Small intestine (tissue), 7 donors: ENCODE measurements around the gene TMEM132E. TPM values are rescaled to one million over a fixed set of nuclear protein-coding genes. Genes with fewer than 3 reads are reported as not detected.
A peak's percentile ranks its signal among the peaks of the same experiment; 100 is the strongest.

ENCODE experiments used
- DNase-seq, 2 donors: peaks; one replicate each; pipeline versions ENCODE4 v3.0.0 to v3.0.0-alpha.2; 2013
- FAIRE-seq: peaks from 2 replicates; lab custom pipeline; 2012; peaks lifted over from hg19 to GRCh38; lab: Jason Lieb, UNC
- H3K27ac ChIP-seq, 3 donors: one replicate each; pipeline ENCODE4 v1.5.1; 2013; ENCODE audit warnings: low read length in 2 of 3, mild to moderate bottlenecking in 2 of 3, control low read depth in 1 of 3, inconsistent platforms in 1 of 3, low read depth in 1 of 3, moderate library complexity in 1 of 3
- H3K27me3 ChIP-seq, 3 donors: one replicate each; pipeline ENCODE4 v1.6.1; 2013; ENCODE audit warnings: low read length in 3 of 3, inconsistent platforms in 1 of 3; ENCODE audit not compliant: control insufficient read depth in 3 of 3, insufficient read depth in 3 of 3
- H3K36me3 ChIP-seq, 3 donors: one replicate each; pipeline ENCODE4 v1.6.1; 2013; ENCODE audit warnings: low read length in 3 of 3, inconsistent platforms in 1 of 3, low read depth in 1 of 3, mild to moderate bottlenecking in 1 of 3, moderate library complexity in 1 of 3; ENCODE audit not compliant: control insufficient read depth in 3 of 3, insufficient read depth in 2 of 3
- H3K4me1 ChIP-seq, 3 donors: one replicate each; pipeline ENCODE4 v1.6.1; 2013; ENCODE audit warnings: low read length in 2 of 3, inconsistent platforms in 1 of 3, low read depth in 1 of 3, mild to moderate bottlenecking in 1 of 3, moderate library complexity in 1 of 3; ENCODE audit not compliant: control insufficient read depth in 3 of 3, insufficient read depth in 2 of 3
- H3K4me3 ChIP-seq, 3 donors: one replicate each; pipeline ENCODE4 v1.5.1; 2013; ENCODE audit warnings: low read length in 3 of 3, control low read depth in 1 of 3, inconsistent platforms in 1 of 3, low read depth in 1 of 3, mild to moderate bottlenecking in 1 of 3, moderate library complexity in 1 of 3
- H3K9me3 ChIP-seq, 2 donors: one replicate each; pipeline ENCODE4 v1.6.1; 2013; ENCODE audit warnings: low read depth in 1 of 2, low read length in 1 of 2; ENCODE audit not compliant: control insufficient read depth in 2 of 2, insufficient read depth in 1 of 2
- WGBS, 3 donors: extraction: QIAGEN DNeasy Blood & Tissue Kit; methylation state at CpG; one replicate each; pipeline ENCODE4 v1.1.7; 2013; 5-methylcytosine and 5-hydroxymethylcytosine counted together
- polyA plus RNA-seq, 4 donors: library from polyadenylated mRNA; stranded (reverse) in 3 of 4; unstranded in 1 of 4; fragments of 200-250 nt in 3 of 4; fragments of 120-200 nt in 1 of 4; gene quantifications; one replicate each; pipeline versions ENCODE4 v1.2.1 to v1.2.3, GENCODE V29; 2013
- donor health status: healthy with polysubstance abuse.
- donor health status: control.
- donor health status: control.
- donor health status: Bipolar disorder and iron deficiency.
- donor health status: healthy.

The TMEM132E gene
- polyA plus RNA-seq, 4 donors: 0.07 to 9.2 (median 3.9) TPM

- FAIRE-seq (no peak), DNase-seq (peak; percentile 78 to 85)
- Histone ChIP-seq H3K4me1 (peaks cover 3 to 43% (median 22%) of the 10 kb centered on the region in 3 donors), H3K27ac (no peak overlapping the region), H3K9me3 (no peaks in the 10 kb centered on the region), H3K4me3 (no peak overlapping the region), H3K36me3 (no peaks in the 10 kb centered on the region), H3K27me3 (no peaks in the 10 kb centered on the region)
- WGBS, 3 donors: 22 to 49% (median 24%) methylated on average over 2 to 3 of the region's 3 CpGs
Observed at GRCh38 chr17:34645594-34645993, 66.2 kb downstream of the TMEM132E start.

DNA sequence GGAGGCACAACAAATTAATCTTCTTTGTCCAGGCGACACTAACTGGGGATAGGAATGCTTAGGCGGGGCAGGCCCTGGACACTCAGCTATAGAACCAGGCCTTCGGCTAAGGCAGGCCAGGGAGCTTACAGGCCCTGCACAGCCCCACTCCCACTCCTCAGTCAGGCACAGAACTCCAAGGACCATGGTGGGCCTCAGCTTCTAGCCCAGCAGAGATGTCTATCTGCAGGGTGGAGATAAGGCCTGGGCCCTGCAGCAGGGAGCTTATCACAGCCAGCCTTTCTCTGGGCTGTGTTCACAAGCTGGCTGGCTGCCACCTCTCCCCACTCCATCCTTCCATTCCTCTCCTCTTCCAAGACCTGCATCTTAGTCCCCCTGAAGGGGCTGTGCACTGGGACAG, 68.1 kb downstream of the TMEM132E start:
- Histone ChIP-seq H3K27me3 (no peaks in the 10 kb centered on the region), H3K4me1 (peaks cover 3 to 55% (median 25%) of the 10 kb centered on the region in 3 donors), H3K4me3 (no peak overlapping the region), H3K36me3 (no peaks in the 10 kb centered on the region), H3K27ac (no peak overlapping the region), H3K9me3 (no peaks in the 10 kb centered on the region)
- DNase-seq (no peak), FAIRE-seq (no peak)
- 81 to 89% (median 87%) methylated on average over 3 of the region's 3 CpGs for WGBS, 3 donors

GRCh38 chr17:34650051-34650750, 70.8 kb downstream of the TMEM132E start:
- Histone ChIP-seq H3K27me3 (peaks cover 0 to 2% (median 0%) of the 10 kb centered on the region in 3 donors), H3K9me3 (no peaks in the 10 kb centered on the region), H3K27ac (peak overlapping the region in 2 of 3 donors; percentile 81), H3K4me1 (peaks cover 3 to 55% (median 26%) of the 10 kb centered on the region in 3 donors), H3K4me3 (no peak overlapping the region), H3K36me3 (no peaks in the 10 kb centered on the region)
- DNase-seq (peak; percentile 53 to 93), FAIRE-seq (no peak)
- WGBS, 3 donors: 13 to 53% (median 23%) methylated on average over 5 of the region's 5 CpGs

DNA sequence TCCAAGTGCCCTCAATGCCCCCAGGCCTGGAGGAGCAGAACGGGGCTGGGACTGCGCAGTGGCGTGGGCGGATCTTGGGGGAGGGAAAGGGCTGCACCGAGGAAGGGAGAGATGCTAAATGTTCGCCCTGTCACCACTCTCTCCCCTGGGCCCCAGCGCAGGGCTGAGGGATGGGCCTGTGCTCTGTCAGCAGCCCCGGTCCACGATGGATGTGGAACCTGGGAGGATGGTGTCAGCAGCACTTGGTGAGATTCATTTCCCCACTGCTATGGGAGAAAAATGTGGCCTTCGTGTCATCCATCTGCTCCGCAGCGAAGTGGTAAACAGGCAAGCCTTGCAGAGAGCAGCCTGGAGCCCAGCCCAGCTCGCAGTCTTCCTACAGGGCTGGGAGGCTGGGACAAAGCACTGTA, 72.0 kb downstream of the TMEM132E start:
- Histone ChIP-seq H3K4me1 (peaks cover 3 to 44% (median 19%) of the 10 kb centered on the region in 3 donors), H3K36me3 (no peaks in the 10 kb centered on the region), H3K9me3 (no peaks in the 10 kb centered on the region), H3K4me3 (no peak overlapping the region), H3K27me3 (peaks cover 0 to 2% (median 0%) of the 10 kb centered on the region in 3 donors), H3K27ac (peak overlapping the region in 2 of 3 donors; percentile 43 to 51)
- FAIRE-seq (no peak), DNase-seq (no peak)
- WGBS, 3 donors: 61 to 73% (median 64%) methylated on average over 12 to 13 of the region's 13 CpGs

- no peak for FAIRE-seq
Observed at GRCh38 chr17:34652021-34652555, 72.7 kb downstream of the TMEM132E start.

DNA sequence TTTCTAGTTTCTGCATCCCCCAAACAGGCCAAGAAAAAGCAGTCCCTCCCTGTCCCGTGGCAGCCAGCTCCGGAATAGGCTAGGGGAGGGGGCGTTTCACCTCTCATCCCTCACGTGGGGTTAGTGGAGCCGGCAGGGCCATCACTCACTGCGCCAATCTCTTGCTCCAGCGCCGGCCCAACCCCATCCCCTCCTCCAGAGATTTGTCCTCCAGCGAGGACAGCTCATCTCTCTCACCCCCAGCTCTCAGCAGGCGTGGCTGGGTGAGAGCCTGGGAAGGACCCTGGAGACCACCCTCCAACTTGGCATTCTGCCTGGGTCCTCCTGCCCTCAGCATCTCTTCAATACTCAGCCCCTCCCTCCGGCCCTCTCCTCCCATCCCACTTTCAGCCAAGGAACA, 74.1 kb downstream of the TMEM132E start:
- WGBS, 3 donors: 50 to 81% (median 74%) methylated on average over 10 to 11 of the region's 11 CpGs
- H3K27ac ChIP-seq: no peak overlapping the region
- FAIRE-seq (no peak), DNase-seq (no peak)
- H3K9me3 ChIP-seq: no peaks in the 10 kb centered on the region
- H3K4me1 ChIP-seq: peaks cover 3 to 43% (median 16%) of the 10 kb centered on the region in 3 donors
- H3K27me3 ChIP-seq: peaks cover 0 to 4% (median 0%) of the 10 kb centered on the region in 3 donors
- no peaks in the 10 kb centered on the region for H3K36me3 ChIP-seq
- no peak overlapping the region for H3K4me3 ChIP-seq

More at GRCh38 chr17:34652021-34652555, 72.7 kb downstream of the TMEM132E start:
- H3K27me3 ChIP-seq: peaks cover 0 to 2% (median 0%) of the 10 kb centered on the region in 3 donors
- WGBS, 3 donors: 9 to 46% (median 27%) methylated on average over 8 of the region's 8 CpGs
- H3K9me3 ChIP-seq: no peaks in the 10 kb centered on the region
- H3K36me3 ChIP-seq: no peaks in the 10 kb centered on the region
- H3K4me3 ChIP-seq: no peak overlapping the region
- H3K27ac ChIP-seq: peak overlapping the region in 2 of 3 donors; percentile 43 to 51
- H3K4me1 ChIP-seq: peaks cover 3 to 44% (median 19%) of the 10 kb centered on the region in 3 donors
- DNase-seq: peak; percentile 59 to 83

DNA sequence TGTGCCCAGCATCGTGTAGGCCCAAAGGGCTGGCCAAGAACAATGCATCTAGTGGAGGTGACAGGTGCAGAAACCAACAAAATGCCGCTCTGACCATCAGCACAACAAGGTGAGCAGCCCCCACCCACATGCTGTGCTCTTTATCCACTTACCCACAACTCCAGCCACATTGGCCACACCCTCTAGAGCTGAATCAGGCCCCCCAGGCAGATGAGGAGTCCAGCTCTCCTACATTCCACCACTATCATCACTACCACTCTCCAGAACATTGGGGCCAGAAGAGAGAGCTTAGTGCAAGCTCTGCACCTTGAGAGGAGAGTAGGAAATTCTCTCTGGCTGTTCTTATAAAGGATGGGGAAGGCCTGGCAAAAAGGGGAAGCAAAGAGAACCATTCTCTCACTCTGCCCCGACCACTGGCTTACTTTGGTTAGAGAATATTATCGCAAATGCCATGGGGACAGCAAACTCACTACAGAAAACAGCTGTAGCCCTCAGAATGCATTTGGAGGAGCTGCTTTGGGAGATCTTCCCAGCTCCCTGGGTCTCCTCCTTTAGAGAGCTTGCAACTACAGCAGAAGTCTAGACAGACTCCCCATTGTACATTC, 75.0 kb downstream of the TMEM132E start:
- DNase-seq: no peak
- Histone ChIP-seq H3K9me3 (no peaks in the 10 kb centered on the region), H3K4me3 (no peak overlapping the region), H3K36me3 (no peaks in the 10 kb centered on the region), H3K27ac (no peak overlapping the region), H3K4me1 (peaks cover 3 to 37% (median 14%) of the 10 kb centered on the region in 3 donors), H3K27me3 (peaks cover 0 to 4% (median 0%) of the 10 kb centered on the region in 3 donors)
- no peak for FAIRE-seq
- WGBS, 3 donors: 65 to 85% (median 67%) methylated on average over 4 of the region's 4 CpGs

DNA sequence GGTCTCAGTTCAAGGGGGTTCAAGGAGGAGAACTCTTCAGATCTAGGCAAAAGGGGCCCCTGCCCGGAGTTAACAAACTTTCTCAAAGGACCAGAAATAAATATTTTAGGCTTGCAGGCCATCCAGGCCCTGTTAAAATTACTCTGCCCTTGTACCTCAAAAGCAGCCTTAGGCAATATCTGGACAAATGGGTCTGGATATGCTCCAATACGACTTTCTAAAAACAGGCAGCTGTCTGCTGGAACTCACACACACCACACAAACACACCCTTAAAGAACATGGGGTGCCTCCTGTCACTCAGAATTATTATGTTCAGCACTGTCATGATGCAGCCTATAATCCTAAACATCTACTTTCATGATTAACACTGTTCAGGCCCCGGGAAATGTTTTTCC, 75.5 kb downstream of the TMEM132E start:
- Histone ChIP-seq H3K4me1 (peaks cover 2 to 32% (median 11%) of the 10 kb centered on the region in 3 donors), H3K36me3 (no peaks in the 10 kb centered on the region), H3K9me3 (no peaks in the 10 kb centered on the region), H3K27me3 (peaks cover 0 to 4% (median 0%) of the 10 kb centered on the region in 3 donors), H3K4me3 (no peak overlapping the region), H3K27ac (no peak overlapping the region)
- FAIRE-seq (no peak), DNase-seq (no peak)
- 65 to 70% (median 65%) methylated on average over 3 of the region's 3 CpGs for WGBS, 3 donors
